ENCODE data around the gene ACOX1. TPM values are rescaled to one million over a fixed set of nuclear protein-coding genes. Genes with fewer than 3 reads are reported as not detected.

The ACOX1 gene
- polyA plus RNA-seq, 3 donors, result 30.1 to 42.2 (median 35.1) TPM

GRCh38 chr17:75893305-75894048, 85.5 kb downstream of the ACOX1 start:
- DNase-seq, result no peak

GRCh38 chr17:75892556-75893224, 86.3 kb downstream of the ACOX1 start:
- no peak for DNase-seq

DNA sequence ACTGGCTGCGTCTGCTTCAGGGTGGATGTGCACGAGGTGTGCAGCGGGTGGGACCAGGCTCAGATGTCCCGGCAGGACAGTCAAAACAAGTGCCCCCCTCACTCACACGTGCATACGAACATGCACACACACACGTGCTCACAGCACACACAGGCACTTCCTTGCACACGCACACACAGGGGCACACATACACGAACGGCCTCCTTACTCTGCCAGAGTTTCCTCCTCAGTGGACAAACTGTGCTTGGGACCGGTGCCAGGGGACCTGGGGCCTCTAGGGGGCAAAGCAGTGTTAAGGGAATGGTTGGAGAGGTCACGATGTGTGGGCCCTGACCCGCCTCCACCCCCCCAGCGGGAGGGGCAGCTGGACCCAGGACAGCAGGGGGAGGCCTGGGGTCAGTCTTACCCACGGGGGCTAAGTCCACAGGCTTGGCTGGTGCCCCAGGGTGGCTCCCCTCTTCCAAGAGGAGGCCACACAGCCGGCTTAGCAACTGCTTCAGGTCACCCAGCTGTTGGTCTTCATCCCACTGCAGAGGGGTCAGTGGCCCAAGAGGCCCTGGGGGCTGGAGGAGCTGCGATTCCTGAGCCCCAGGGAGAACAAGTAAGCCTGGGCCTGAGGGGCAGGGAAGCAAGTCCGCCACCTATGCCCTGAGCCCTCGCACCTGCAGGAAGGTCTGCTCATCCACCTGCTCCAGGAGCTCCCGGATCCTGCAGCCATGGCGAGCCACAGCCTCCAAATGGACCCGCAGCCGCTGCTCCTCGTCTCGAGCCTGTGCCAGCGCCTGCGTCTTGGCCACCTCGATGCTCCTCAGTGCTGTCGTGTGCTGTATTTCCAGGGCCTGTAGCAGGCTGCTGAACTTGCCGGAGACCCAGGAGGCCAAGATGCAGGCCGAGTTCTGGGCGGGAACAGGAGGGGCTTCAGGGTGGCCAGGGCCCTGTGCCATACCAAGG, 87.1 kb downstream of the ACOX1 start:
- DNase-seq, result no peak

Other genes starting within 250 kb of the ACOX1 start
- 10 to 100 TPM; 33.7 to 40.4 (median 38.3) TPM for gene GALK1, start 214.0 kb downstream of the ACOX1 start, polyA plus RNA-seq (ENCODE audit: insufficient read length in 3 of 3)
- gene UNK, start 194.4 kb downstream of the ACOX1 start, polyA plus RNA-seq (ENCODE audit: insufficient read length in 3 of 3), result 10 to 100 TPM; 42.3 to 55.1 (median 46.7) TPM
- gene UNC13D, start 134.8 kb downstream of the ACOX1 start, polyA plus RNA-seq (ENCODE audit: insufficient read length in 3 of 3), result 1 to 10 TPM; 4.8 to 6.6 (median 6.3) TPM
- gene WBP2, start 123.8 kb downstream of the ACOX1 start, polyA plus RNA-seq (ENCODE audit: insufficient read length in 3 of 3), result 10 to 100 TPM; 82.9 to 89.7 (median 88.1) TPM
- gene TRIM47, start 100.6 kb downstream of the ACOX1 start, polyA plus RNA-seq (ENCODE audit: insufficient read length in 3 of 3), result 1 to 10 TPM; 7.5 to 9.5 (median 7.8) TPM
- gene TRIM65, start 82.2 kb downstream of the ACOX1 start, polyA plus RNA-seq (ENCODE audit: insufficient read length in 3 of 3), result 10 to 100 TPM; 14.6 to 16.7 (median 16.3) TPM
- 100 to 1,000 TPM in 1 of 3 donors, 10 to 100 TPM in 2; 91.2 to 114 (median 97.4) TPM for gene MRPL38, start 74.3 kb downstream of the ACOX1 start, polyA plus RNA-seq (ENCODE audit: insufficient read length in 3 of 3)
- gene FBF1, start 38.1 kb downstream of the ACOX1 start, polyA plus RNA-seq (ENCODE audit: insufficient read length in 3 of 3), result 10 to 100 TPM in 2 of 3 donors, 1 to 10 TPM in 1; 9.7 to 13.3 (median 13.1) TPM
- gene TEN1, start 74 bp upstream of the ACOX1 start, polyA plus RNA-seq (ENCODE audit: insufficient read length in 3 of 3), result 10 to 100 TPM; 23.5 to 27.0 (median 25.5) TPM
- gene CDK3, start 21.7 kb upstream of the ACOX1 start, polyA plus RNA-seq (ENCODE audit: insufficient read length in 3 of 3), result 10 to 100 TPM; 17.4 to 23.0 (median 21.9) TPM
- gene EVPL, start 48.1 kb upstream of the ACOX1 start, polyA plus RNA-seq (ENCODE audit: insufficient read length in 3 of 3), result 10 to 100 TPM; 24.4 to 25.9 (median 25.4) TPM
- 100 to 1,000 TPM in 2 of 3 donors, 10 to 100 TPM in 1; 97.6 to 109 (median 106) TPM for gene SRP68, start 93.4 kb upstream of the ACOX1 start, polyA plus RNA-seq (ENCODE audit: insufficient read length in 3 of 3)
- under 1 TPM; 0.24 to 0.87 (median 0.33) TPM for gene GALR2, start 95.6 kb upstream of the ACOX1 start, polyA plus RNA-seq (ENCODE audit: insufficient read length in 3 of 3)
- gene ZACN, start 100.0 kb upstream of the ACOX1 start, polyA plus RNA-seq (ENCODE audit: insufficient read length in 3 of 3), result 10 to 100 TPM; 13.4 to 30.9 (median 27.1) TPM
- gene EXOC7, start 124.6 kb upstream of the ACOX1 start, polyA plus RNA-seq (ENCODE audit: insufficient read length in 3 of 3), result 100 to 1,000 TPM; 141 to 194 (median 166) TPM
- 10 to 100 TPM; 28.2 to 31.7 (median 31.5) TPM for gene FOXJ1, start 162.1 kb upstream of the ACOX1 start, polyA plus RNA-seq (ENCODE audit: insufficient read length in 3 of 3)